Measurements from ENCODE around the gene PFKFB3. TPM values are rescaled to one million over a fixed set of nuclear protein-coding genes. Genes with fewer than 3 reads are reported as not detected.

The PFKFB3 gene
- total and polyA plus RNA-seq, 2 of the 13 experiments (the other 11 are each of a cell fraction or from before 2014, with no cell fraction given) = 1.2 to 13.3 TPM

DNA sequence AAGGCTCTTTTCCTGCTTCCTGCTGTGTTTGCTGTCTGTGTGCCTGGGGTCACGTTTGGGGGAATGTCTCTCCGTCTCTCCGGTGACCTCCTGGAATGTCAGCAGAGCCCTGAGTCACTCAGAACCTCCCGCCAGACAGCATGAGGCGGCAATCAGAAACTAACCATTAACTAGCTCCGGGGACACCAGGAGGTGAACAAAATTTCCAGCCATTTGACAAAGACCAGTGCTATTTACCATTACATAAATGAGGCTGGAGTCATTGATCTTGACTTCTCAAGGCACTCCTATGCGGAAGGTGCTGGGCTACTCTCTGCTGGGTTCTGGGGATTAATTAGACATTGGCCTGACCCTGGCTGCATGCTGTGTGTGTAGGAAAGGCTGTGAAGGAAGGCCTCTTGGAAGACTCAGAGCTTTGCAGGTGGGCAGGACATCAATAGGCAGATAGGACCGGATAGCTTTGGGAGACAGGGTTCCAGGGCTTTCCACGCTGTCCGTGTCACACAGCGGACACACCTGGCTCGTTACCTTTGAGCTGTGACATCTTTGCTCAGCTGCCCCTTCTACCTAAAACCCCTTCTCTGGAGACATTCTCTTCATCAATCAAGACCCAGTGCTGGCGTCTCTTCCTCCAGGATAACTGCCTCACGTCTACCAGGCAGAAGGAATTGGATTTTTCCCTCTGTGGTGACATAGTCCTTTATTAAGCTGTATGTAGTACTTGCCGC lies 77.0 kb downstream of the PFKFB3 start (continued):
- TF ChIP-seq ZNF878 (CRISPR knock-in tag; IDR thresholded peaks at IDR 0.05) = no peak
- TF ChIP-seq, protein P1, sequence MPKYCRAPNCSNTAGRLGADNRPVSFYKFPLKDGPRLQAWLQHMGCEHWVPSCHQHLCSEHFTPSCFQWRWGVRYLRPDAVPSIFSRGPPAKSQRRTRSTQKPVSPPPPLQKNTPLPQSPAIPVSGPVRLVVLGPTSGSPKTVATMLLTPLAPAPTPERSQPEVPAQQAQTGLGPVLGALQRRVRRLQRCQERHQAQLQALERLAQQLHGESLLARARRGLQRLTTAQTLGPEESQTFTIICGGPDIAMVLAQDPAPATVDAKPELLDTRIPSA (CRISPR knock-in tag; IDR thresholded peaks at IDR 0.05; ENCODE audit: borderline replicate concordance) = no peak
- no peak for TF ChIP-seq ZNF101 (CRISPR knock-in tag; IDR thresholded peaks at IDR 0.05; ENCODE audit: borderline replicate concordance, low read depth)
- no peak for TF ChIP-seq ZNF253 (CRISPR knock-in tag; IDR thresholded peaks at IDR 0.05; ENCODE audit: borderline replicate concordance)
- TF ChIP-seq, protein P2, sequence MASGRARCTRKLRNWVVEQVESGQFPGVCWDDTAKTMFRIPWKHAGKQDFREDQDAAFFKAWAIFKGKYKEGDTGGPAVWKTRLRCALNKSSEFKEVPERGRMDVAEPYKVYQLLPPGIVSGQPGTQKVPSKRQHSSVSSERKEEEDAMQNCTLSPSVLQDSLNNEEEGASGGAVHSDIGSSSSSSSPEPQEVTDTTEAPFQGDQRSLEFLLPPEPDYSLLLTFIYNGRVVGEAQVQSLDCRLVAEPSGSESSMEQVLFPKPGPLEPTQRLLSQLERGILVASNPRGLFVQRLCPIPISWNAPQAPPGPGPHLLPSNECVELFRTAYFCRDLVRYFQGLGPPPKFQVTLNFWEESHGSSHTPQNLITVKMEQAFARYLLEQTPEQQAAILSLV (CRISPR knock-in tag; IDR thresholded peaks at IDR 0.05; ENCODE audit: borderline replicate concordance) = peak; percentile 50; the same call in 1 of the 2 replicates
- TF ChIP-seq STAG1 (CRISPR knock-in tag; IDR thresholded peaks at IDR 0.05) = peak; percentile 4; the same call in 1 of the 2 replicates
- TF ChIP-seq ZNF790 (CRISPR knock-in tag; IDR thresholded peaks at IDR 0.05; ENCODE audit: borderline replicate concordance) = no peak
- TF ChIP-seq, protein P3, sequence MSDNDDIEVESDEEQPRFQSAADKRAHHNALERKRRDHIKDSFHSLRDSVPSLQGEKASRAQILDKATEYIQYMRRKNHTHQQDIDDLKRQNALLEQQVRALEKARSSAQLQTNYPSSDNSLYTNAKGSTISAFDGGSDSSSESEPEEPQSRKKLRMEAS (IDR thresholded peaks at IDR 0.05) = peak; percentile 85
- TF ChIP-seq, protein P4, sequence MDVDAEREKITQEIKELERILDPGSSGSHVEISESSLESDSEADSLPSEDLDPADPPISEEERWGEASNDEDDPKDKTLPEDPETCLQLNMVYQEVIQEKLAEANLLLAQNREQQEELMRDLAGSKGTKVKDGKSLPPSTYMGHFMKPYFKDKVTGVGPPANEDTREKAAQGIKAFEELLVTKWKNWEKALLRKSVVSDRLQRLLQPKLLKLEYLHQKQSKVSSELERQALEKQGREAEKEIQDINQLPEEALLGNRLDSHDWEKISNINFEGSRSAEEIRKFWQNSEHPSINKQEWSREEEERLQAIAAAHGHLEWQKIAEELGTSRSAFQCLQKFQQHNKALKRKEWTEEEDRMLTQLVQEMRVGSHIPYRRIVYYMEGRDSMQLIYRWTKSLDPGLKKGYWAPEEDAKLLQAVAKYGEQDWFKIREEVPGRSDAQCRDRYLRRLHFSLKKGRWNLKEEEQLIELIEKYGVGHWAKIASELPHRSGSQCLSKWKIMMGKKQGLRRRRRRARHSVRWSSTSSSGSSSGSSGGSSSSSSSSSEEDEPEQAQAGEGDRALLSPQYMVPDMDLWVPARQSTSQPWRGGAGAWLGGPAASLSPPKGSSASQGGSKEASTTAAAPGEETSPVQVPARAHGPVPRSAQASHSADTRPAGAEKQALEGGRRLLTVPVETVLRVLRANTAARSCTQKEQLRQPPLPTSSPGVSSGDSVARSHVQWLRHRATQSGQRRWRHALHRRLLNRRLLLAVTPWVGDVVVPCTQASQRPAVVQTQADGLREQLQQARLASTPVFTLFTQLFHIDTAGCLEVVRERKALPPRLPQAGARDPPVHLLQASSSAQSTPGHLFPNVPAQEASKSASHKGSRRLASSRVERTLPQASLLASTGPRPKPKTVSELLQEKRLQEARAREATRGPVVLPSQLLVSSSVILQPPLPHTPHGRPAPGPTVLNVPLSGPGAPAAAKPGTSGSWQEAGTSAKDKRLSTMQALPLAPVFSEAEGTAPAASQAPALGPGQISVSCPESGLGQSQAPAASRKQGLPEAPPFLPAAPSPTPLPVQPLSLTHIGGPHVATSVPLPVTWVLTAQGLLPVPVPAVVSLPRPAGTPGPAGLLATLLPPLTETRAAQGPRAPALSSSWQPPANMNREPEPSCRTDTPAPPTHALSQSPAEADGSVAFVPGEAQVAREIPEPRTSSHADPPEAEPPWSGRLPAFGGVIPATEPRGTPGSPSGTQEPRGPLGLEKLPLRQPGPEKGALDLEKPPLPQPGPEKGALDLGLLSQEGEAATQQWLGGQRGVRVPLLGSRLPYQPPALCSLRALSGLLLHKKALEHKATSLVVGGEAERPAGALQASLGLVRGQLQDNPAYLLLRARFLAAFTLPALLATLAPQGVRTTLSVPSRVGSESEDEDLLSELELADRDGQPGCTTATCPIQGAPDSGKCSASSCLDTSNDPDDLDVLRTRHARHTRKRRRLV (CRISPR knock-in tag; IDR thresholded peaks at IDR 0.05) = 0 out of 2 replicates have a peak, but pooled peaks have one; percentile 55
- TF ChIP-seq, protein P5, sequence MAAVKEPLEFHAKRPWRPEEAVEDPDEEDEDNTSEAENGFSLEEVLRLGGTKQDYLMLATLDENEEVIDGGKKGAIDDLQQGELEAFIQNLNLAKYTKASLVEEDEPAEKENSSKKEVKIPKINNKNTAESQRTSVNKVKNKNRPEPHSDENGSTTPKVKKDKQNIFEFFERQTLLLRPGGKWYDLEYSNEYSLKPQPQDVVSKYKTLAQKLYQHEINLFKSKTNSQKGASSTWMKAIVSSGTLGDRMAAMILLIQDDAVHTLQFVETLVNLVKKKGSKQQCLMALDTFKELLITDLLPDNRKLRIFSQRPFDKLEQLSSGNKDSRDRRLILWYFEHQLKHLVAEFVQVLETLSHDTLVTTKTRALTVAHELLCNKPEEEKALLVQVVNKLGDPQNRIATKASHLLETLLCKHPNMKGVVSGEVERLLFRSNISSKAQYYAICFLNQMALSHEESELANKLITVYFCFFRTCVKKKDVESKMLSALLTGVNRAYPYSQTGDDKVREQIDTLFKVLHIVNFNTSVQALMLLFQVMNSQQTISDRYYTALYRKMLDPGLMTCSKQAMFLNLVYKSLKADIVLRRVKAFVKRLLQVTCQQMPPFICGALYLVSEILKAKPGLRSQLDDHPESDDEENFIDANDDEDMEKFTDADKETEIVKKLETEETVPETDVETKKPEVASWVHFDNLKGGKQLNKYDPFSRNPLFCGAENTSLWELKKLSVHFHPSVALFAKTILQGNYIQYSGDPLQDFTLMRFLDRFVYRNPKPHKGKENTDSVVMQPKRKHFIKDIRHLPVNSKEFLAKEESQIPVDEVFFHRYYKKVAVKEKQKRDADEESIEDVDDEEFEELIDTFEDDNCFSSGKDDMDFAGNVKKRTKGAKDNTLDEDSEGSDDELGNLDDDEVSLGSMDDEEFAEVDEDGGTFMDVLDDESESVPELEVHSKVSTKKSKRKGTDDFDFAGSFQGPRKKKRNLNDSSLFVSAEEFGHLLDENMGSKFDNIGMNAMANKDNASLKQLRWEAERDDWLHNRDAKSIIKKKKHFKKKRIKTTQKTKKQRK (IDR thresholded peaks at IDR 0.05; ENCODE audit: low read length) = no peak
- TF ChIP-seq ZSCAN21 (CRISPR knock-in tag; IDR thresholded peaks at IDR 0.05; ENCODE audit: borderline replicate concordance) = no peak
- no peak for TF ChIP-seq POLR2G (IDR thresholded peaks at IDR 0.05; ENCODE audit: low read depth, low read length)
- no peak for TF ChIP-seq ZIK1 (CRISPR knock-in tag; IDR thresholded peaks at IDR 0.05; ENCODE audit: borderline replicate concordance, low read depth)
- no peak for TF ChIP-seq ZNF180 (CRISPR knock-in tag; IDR thresholded peaks at IDR 0.05; ENCODE audit: borderline replicate concordance, low read depth)
- TF ChIP-seq, protein P6, sequence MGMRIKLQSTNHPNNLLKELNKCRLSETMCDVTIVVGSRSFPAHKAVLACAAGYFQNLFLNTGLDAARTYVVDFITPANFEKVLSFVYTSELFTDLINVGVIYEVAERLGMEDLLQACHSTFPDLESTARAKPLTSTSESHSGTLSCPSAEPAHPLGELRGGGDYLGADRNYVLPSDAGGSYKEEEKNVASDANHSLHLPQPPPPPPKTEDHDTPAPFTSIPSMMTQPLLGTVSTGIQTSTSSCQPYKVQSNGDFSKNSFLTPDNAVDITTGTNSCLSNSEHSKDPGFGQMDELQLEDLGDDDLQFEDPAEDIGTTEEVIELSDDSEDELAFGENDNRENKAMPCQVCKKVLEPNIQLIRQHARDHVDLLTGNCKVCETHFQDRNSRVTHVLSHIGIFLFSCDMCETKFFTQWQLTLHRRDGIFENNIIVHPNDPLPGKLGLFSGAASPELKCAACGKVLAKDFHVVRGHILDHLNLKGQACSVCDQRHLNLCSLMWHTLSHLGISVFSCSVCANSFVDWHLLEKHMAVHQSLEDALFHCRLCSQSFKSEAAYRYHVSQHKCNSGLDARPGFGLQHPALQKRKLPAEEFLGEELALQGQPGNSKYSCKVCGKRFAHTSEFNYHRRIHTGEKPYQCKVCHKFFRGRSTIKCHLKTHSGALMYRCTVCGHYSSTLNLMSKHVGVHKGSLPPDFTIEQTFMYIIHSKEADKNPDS (CRISPR knock-in tag; IDR thresholded peaks at IDR 0.05) = no peak
